HCT116 (cell line): ENCODE results near the gene GCNT4. TPM values are rescaled to one million over a fixed set of nuclear protein-coding genes. Genes with fewer than 3 reads are reported as not detected.
A peak's percentile ranks its signal among the peaks of the same experiment; 100 is the strongest.

Experiments
- ATAC-seq: fragments of 200-7000 bp; cut with Tn5 transposase; 2 replicates; pipeline ENCODE4 v1.9.1; 2020; ENCODE audit warnings: mild to moderate bottlenecking, moderate library complexity
- BruUV-seq: library from RNA; stranded (reverse); fragments of 400-500 nt; replicated peaks from 2 replicates; lab custom pipeline; 2021; lab: Mats Ljungman, UMichigan
- CTCF ChIA-PET: fragments of 300-600 bp; sonication (Branson Sonifier 250); formaldehyde crosslinking; loops from one replicate; lab custom pipeline; 2021; ENCODE audit warnings: antibody characterized with exemption; lab: Charles Lee
- POLR2A ChIA-PET: fragments of 300-600, 350-600 bp; sonication (Branson Sonifier 250); formaldehyde crosslinking; loops from one replicate; lab custom pipeline; 2021; ENCODE audit warnings: antibody characterized with exemption; lab: Charles Lee
- RAD21 ChIA-PET, 2 experiments: fragments of 300-600 bp; sonication (Branson Sonifier 250); formaldehyde crosslinking; loops; one replicate each; lab custom pipeline; 2023; ENCODE audit warnings: low total read pairs in 2 of 2; ENCODE audit not compliant: uncharacterized antibody in 2 of 2, unreplicated experiment in 2 of 2, low non-redundant PET in 1 of 2; lab: Charles Lee
- DNase-seq: peaks from one replicate; pipeline ENCODE4 v3.0.0-alpha.2; 2010; ENCODE audit warnings: low read depth, low spot score
- H2AFZ ChIP-seq: fragments of 200-600 bp; shearing (Covaris generic), sonication (generic); 2 replicates; pipeline ENCODE4 v1.6.1; 2017; ENCODE audit warnings: low read depth, mixed run types, mixed read lengths, antibody characterized with exemption, low read length; ENCODE audit not compliant: poor library complexity, severe bottlenecking
- H3K27ac ChIP-seq: 2 replicates; pipeline ENCODE4 v1.5.1; 2012; ENCODE audit warnings: low read depth, low read length
- H3K27me3 ChIP-seq: fragments of 200-600 bp; sonication (generic); 2 replicates; pipeline ENCODE4 v1.6.1; 2016; ENCODE audit warnings: mixed run types, low read length, mixed read lengths; ENCODE audit not compliant: insufficient read depth
- H3K36me3 ChIP-seq, 2 experiments: fragments of 200-500 bp in 1 of 2; fragments of 200-600 bp in 1 of 2; sonication (Bioruptor generic) in 1 of 2; sonication (generic) in 1 of 2; 2 replicates each; pipeline versions ENCODE4 v1.5.1 to v1.6.1; 2014 to 2016; ENCODE audit warnings: low read length in 2 of 2, inconsistent platforms in 1 of 2, mixed read lengths in 1 of 2, mixed run types in 1 of 2; ENCODE audit not compliant: insufficient read depth in 2 of 2, control insufficient read depth in 1 of 2
- H3K4me1 ChIP-seq, 2 experiments: fragments of 200-600 bp in 1 of 2; sonication (generic) in 1 of 2; 2 replicates each; pipeline versions ENCODE4 v1.5.1 to v1.6.1; 2012 to 2017; ENCODE audit warnings: low read length in 2 of 2, inconsistent platforms in 1 of 2, mild to moderate bottlenecking in 1 of 2, mixed read lengths in 1 of 2, mixed run types in 1 of 2, moderate library complexity in 1 of 2; ENCODE audit not compliant: insufficient read depth in 2 of 2, control insufficient read depth in 1 of 2
- H3K4me2 ChIP-seq: fragments of 200-600 bp; sonication (generic); 2 replicates; pipeline ENCODE4 v1.6.1; 2017; ENCODE audit warnings: mixed run types, low read length, mixed read lengths
- H3K4me3 ChIP-seq, 2 experiments: fragments of 200-600 bp in 1 of 2; sonication (generic) in 1 of 2; replicated peaks in 1 of 2; 2 replicates each; pipeline ENCODE4 v1.5.1; 2011 to 2016; ENCODE audit warnings: low read length in 2 of 2, control low read depth in 1 of 2, low read depth in 1 of 2, mild to moderate bottlenecking in 1 of 2, mixed read lengths in 1 of 2, mixed run types in 1 of 2
- H3K79me2 ChIP-seq: fragments of 200-600 bp; sonication (generic); 2 replicates; pipeline ENCODE4 v1.6.1; 2017; ENCODE audit warnings: mild to moderate bottlenecking, mixed run types, low read length, moderate library complexity, mixed read lengths; ENCODE audit not compliant: insufficient read depth
- H3K9ac ChIP-seq: fragments of 200-600 bp; sonication (generic); 2 replicates; pipeline ENCODE4 v1.6.1; 2016; ENCODE audit warnings: low read length, mixed read lengths
- H3K9me2 ChIP-seq: fragments of 200-600 bp; sonication (generic), shearing (Covaris generic); 2 replicates; pipeline ENCODE4 v1.6.1; 2017; ENCODE audit warnings: mixed run types, mild to moderate bottlenecking, moderate library complexity; ENCODE audit not compliant: insufficient read depth
- H3K9me3 ChIP-seq, 2 experiments: fragments of 200-500 bp in 1 of 2; fragments of 200-600 bp in 1 of 2; sonication (Bioruptor generic) in 1 of 2; sonication (generic) in 1 of 2; 2 replicates each; pipeline ENCODE4 v1.6.1; 2014 to 2017; ENCODE audit warnings: low read length in 2 of 2, mixed read lengths in 2 of 2, inconsistent platforms in 1 of 2, low read depth in 1 of 2, mild to moderate bottlenecking in 1 of 2, mixed run types in 1 of 2, moderate library complexity in 1 of 2; ENCODE audit not compliant: control insufficient read depth in 1 of 2, insufficient read depth in 1 of 2
- H4K20me1 ChIP-seq: fragments of 200-600 bp; sonication (generic), shearing (Covaris generic); 2 replicates; pipeline ENCODE4 v1.6.1; 2017; ENCODE audit warnings: mixed run types, mild to moderate bottlenecking, moderate library complexity; ENCODE audit not compliant: insufficient read depth
- CBX3 ChIP-seq: IDR thresholded peaks from 2 replicates; pipeline ENCODE4 v1.6.1; 2012; ENCODE audit warnings: low read depth
- CEBPB ChIP-seq: IDR thresholded peaks from 2 replicates; pipeline ENCODE4 v1.6.1; 2012; ENCODE audit warnings: low read depth
- ELF1 ChIP-seq: IDR thresholded peaks from 2 replicates; pipeline ENCODE4 v1.6.1; 2012; ENCODE audit warnings: low read depth, borderline replicate concordance
- EZH2 ChIP-seq: fragments of 200-600 bp; sonication (generic); IDR thresholded peaks from 2 replicates; pipeline ENCODE4 v1.6.1; 2017; ENCODE audit warnings: antibody characterized with exemption, mixed run types
- EZH2phosphoT487 ChIP-seq: fragments of 200-600 bp; IDR thresholded peaks from 2 replicates; pipeline ENCODE4 v1.6.1; 2018; ENCODE audit warnings: antibody characterized with exemption, borderline replicate concordance
- FOSL1 ChIP-seq: IDR thresholded peaks from 2 replicates; pipeline ENCODE4 v1.6.1; 2012; ENCODE audit warnings: low read depth
- JUND ChIP-seq: IDR thresholded peaks from 2 replicates; pipeline ENCODE4 v1.6.1; 2012
- POLR2AphosphoS5 ChIP-seq: IDR thresholded peaks from 2 replicates; pipeline ENCODE4 v1.6.1; 2011; ENCODE audit warnings: mild to moderate bottlenecking, low read depth, low read length, moderate library complexity
- RAD21 ChIP-seq: IDR thresholded peaks from 2 replicates; pipeline ENCODE4 v1.6.1; 2012; ENCODE audit warnings: low read depth, mild to moderate bottlenecking
- SIN3A ChIP-seq: IDR thresholded peaks from 2 replicates; pipeline ENCODE4 v1.6.1; 2012; ENCODE audit warnings: low read depth
- SP1 ChIP-seq: IDR thresholded peaks from 2 replicates; pipeline ENCODE4 v1.6.1; 2012; ENCODE audit warnings: low read depth
- SRF ChIP-seq: IDR thresholded peaks from 2 replicates; pipeline ENCODE4 v1.6.1; 2012; ENCODE audit warnings: low read depth
- TCF7L2 ChIP-seq: IDR thresholded peaks from 2 replicates; pipeline ENCODE4 v1.7.0; 2011; ENCODE audit warnings: borderline replicate concordance, inconsistent platforms; ENCODE audit not compliant: insufficient read depth, insufficient read length; ENCODE audit errors: extremely low read depth
- YY1 ChIP-seq: IDR thresholded peaks from 2 replicates; pipeline ENCODE4 v1.6.1; 2011; ENCODE audit warnings: low read length, low read depth, moderate library complexity, mild to moderate bottlenecking; ENCODE audit not compliant: insufficient replicate concordance; ENCODE audit errors: extremely low read depth
- ZFX ChIP-seq: fragments of 450-650 bp; IDR thresholded peaks from 2 replicates; pipeline ENCODE4 v1.6.1; 2017
- ZNF274 ChIP-seq: fragments of 200-500 bp; sonication (Bioruptor generic); IDR thresholded peaks from 2 replicates; pipeline ENCODE4 v1.6.1; 2014; ENCODE audit warnings: mild to moderate bottlenecking, low read depth, low read length, inconsistent platforms
- intact Hi-C: fragments of 100-400 bp; cut with micrococcal nuclease; formaldehyde crosslinking; loops from 2 replicates; pipeline ENCODE4 v1.10.0; 2022
- total RNA-seq: library from RNA; stranded (reverse); gene quantifications from one replicate; pipeline ENCODE4 v1.2.1, GENCODE V29; 2021; ENCODE audit not compliant: unreplicated experiment
- TF ChIP-seq, protein P1 (sequence below), 3 experiments: fragments of 200-600 bp in 1 of 3; sonication (generic) in 1 of 3; IDR thresholded peaks in 2 of 3; conservative IDR thresholded peaks in 1 of 3; 2 replicates each; pipeline ENCODE4 v1.5.1; 2012 to 2017; ENCODE audit warnings: low read depth in 2 of 3, low read length in 2 of 3, antibody characterized with exemption in 1 of 3, borderline replicate concordance in 1 of 3, control low read depth in 1 of 3, mild to moderate bottlenecking in 1 of 3, mixed read lengths in 1 of 3, mixed run types in 1 of 3, moderate library complexity in 1 of 3; ENCODE audit not compliant: insufficient read depth in 1 of 3
- TF ChIP-seq, protein P2 (sequence below): IDR thresholded peaks from 2 replicates; pipeline ENCODE4 v1.6.1; 2012
- TF ChIP-seq, protein P3 (sequence below): IDR thresholded peaks from 2 replicates; pipeline ENCODE4 v1.6.1; 2012
- TF ChIP-seq, protein P4 (sequence below): IDR thresholded peaks from 2 replicates; pipeline ENCODE4 v1.6.1; 2011; ENCODE audit warnings: mild to moderate bottlenecking, low read length, moderate library complexity; ENCODE audit not compliant: insufficient replicate concordance; ENCODE audit errors: extremely low read depth
- TF ChIP-seq, protein P5 (sequence below): IDR thresholded peaks from 2 replicates; pipeline ENCODE4 v1.6.1; 2012; ENCODE audit warnings: low read depth

GCNT4 gene
- total RNA-seq, 1 experiment from 2014 or later: 0.07 TPM

DNA sequence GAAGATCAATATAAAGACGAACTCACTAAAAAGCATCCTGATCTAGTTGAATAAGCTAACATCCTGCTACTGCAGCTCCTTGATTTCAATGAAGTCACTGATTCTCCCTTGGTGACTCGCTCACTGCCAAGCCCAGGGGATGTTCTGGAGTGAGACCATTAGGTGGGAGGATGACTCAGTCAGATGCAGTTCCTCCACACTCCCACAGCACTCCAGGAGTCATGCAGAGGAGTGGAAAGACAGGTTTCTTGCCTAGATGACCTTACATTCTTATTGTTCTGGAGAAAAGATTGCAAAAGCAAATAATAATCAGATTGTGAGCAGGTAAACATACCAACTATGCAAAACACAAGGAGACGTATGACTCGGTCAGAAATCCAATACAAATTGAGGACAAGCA is 15.3 kb downstream of the GCNT4 start:
- no peaks in the 10 kb centered on the region for H3K36me3 ChIP-seq
- no peaks in the 10 kb centered on the region for H4K20me1 ChIP-seq
- H3K4me3 ChIP-seq: no peak overlapping the region
- no peaks in the 10 kb centered on the region for H3K9me3 ChIP-seq
- ATAC-seq (peak; percentile 100), DNase-seq (peak; percentile 94)
- H3K9me2 ChIP-seq: no peaks in the 10 kb centered on the region
- no peak overlapping the region for H3K9ac ChIP-seq
- no peaks in the 10 kb centered on the region for H3K27me3 ChIP-seq
- peak overlapping the region; percentile 25 for H2AFZ ChIP-seq
- H3K4me2 ChIP-seq: peak overlapping the region; percentile 47
- peak overlapping the region; percentile 42; the same call in 1 of the 2 replicates for H3K27ac ChIP-seq
- intact Hi-C loops: no loop called here
- ChIA-PET CTCF (interaction anchor here (1.3 kb wide), 1 partner anchor 11 kb away, joined by 5 read pairs; no protein-coding TSS in a partner anchor), POLR2A (no interaction called here), RAD21 (no interaction called here)
- BruUV-seq: no TSS peak
- H3K79me2 ChIP-seq: no peaks in the 10 kb centered on the region
- peaks cover 15 to 20% of the 10 kb centered on the region in 2 experiments; a peak in 3 of 4 replicates for H3K4me1 ChIP-seq
- no peak for TF ChIP-seq YY1
- TF ChIP-seq, protein P1, sequence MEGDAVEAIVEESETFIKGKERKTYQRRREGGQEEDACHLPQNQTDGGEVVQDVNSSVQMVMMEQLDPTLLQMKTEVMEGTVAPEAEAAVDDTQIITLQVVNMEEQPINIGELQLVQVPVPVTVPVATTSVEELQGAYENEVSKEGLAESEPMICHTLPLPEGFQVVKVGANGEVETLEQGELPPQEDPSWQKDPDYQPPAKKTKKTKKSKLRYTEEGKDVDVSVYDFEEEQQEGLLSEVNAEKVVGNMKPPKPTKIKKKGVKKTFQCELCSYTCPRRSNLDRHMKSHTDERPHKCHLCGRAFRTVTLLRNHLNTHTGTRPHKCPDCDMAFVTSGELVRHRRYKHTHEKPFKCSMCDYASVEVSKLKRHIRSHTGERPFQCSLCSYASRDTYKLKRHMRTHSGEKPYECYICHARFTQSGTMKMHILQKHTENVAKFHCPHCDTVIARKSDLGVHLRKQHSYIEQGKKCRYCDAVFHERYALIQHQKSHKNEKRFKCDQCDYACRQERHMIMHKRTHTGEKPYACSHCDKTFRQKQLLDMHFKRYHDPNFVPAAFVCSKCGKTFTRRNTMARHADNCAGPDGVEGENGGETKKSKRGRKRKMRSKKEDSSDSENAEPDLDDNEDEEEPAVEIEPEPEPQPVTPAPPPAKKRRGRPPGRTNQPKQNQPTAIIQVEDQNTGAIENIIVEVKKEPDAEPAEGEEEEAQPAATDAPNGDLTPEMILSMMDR (IDR thresholded peaks at IDR 0.05 in 2 of 3, conservative IDR thresholded peaks at IDR 0.05 in 1 of 3; ENCODE audit: borderline replicate concordance in 1 of 3, insufficient read depth in 1 of 3, low read depth in 2 of 3, low read length in 2 of 3): no peak
- TF ChIP-seq, protein P2, sequence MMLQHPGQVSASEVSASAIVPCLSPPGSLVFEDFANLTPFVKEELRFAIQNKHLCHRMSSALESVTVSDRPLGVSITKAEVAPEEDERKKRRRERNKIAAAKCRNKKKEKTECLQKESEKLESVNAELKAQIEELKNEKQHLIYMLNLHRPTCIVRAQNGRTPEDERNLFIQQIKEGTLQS: peak; percentile 57; the same call in 1 of the 2 replicates
- TF ChIP-seq CEBPB: peak; percentile 90
- peak; percentile 95 for TF ChIP-seq FOSL1
- no peak for TF ChIP-seq EZH2
- TF ChIP-seq RAD21: 0 out of 2 replicates have a peak, but pooled peaks have one; percentile 38
- TF ChIP-seq JUND: peak; percentile 98
- peak; percentile 98 for TF ChIP-seq CBX3
- TF ChIP-seq, protein P3, sequence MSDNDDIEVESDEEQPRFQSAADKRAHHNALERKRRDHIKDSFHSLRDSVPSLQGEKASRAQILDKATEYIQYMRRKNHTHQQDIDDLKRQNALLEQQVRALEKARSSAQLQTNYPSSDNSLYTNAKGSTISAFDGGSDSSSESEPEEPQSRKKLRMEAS: peak; percentile 57; the same call in 1 of the 2 replicates
- TF ChIP-seq EZH2phosphoT487: no peak
- TF ChIP-seq ELF1: no peak
- peak; percentile 96 for TF ChIP-seq SP1
- no peak for TF ChIP-seq ZFX
- no peak for TF ChIP-seq TCF7L2
- TF ChIP-seq, protein P4, sequence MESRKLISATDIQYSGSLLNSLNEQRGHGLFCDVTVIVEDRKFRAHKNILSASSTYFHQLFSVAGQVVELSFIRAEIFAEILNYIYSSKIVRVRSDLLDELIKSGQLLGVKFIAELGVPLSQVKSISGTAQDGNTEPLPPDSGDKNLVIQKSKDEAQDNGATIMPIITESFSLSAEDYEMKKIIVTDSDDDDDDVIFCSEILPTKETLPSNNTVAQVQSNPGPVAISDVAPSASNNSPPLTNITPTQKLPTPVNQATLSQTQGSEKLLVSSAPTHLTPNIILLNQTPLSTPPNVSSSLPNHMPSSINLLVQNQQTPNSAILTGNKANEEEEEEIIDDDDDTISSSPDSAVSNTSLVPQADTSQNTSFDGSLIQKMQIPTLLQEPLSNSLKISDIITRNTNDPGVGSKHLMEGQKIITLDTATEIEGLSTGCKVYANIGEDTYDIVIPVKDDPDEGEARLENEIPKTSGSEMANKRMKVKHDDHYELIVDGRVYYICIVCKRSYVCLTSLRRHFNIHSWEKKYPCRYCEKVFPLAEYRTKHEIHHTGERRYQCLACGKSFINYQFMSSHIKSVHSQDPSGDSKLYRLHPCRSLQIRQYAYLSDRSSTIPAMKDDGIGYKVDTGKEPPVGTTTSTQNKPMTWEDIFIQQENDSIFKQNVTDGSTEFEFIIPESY: no peak
- peak; percentile 54; the same call in 1 of the 2 replicates for TF ChIP-seq POLR2AphosphoS5
- TF ChIP-seq, protein P5, sequence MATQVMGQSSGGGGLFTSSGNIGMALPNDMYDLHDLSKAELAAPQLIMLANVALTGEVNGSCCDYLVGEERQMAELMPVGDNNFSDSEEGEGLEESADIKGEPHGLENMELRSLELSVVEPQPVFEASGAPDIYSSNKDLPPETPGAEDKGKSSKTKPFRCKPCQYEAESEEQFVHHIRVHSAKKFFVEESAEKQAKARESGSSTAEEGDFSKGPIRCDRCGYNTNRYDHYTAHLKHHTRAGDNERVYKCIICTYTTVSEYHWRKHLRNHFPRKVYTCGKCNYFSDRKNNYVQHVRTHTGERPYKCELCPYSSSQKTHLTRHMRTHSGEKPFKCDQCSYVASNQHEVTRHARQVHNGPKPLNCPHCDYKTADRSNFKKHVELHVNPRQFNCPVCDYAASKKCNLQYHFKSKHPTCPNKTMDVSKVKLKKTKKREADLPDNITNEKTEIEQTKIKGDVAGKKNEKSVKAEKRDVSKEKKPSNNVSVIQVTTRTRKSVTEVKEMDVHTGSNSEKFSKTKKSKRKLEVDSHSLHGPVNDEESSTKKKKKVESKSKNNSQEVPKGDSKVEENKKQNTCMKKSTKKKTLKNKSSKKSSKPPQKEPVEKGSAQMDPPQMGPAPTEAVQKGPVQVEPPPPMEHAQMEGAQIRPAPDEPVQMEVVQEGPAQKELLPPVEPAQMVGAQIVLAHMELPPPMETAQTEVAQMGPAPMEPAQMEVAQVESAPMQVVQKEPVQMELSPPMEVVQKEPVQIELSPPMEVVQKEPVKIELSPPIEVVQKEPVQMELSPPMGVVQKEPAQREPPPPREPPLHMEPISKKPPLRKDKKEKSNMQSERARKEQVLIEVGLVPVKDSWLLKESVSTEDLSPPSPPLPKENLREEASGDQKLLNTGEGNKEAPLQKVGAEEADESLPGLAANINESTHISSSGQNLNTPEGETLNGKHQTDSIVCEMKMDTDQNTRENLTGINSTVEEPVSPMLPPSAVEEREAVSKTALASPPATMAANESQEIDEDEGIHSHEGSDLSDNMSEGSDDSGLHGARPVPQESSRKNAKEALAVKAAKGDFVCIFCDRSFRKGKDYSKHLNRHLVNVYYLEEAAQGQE: no peak
- no peak for TF ChIP-seq ZNF274
- TF ChIP-seq SRF: peak; percentile 69
- peak; percentile 83 for TF ChIP-seq SIN3A
